HCT116 (cell line): Measurements from ENCODE around the gene PCDHGC5. TPM values are rescaled to one million over a fixed set of nuclear protein-coding genes. Genes with fewer than 3 reads are reported as not detected.

Source experiments
- ATAC-seq: fragments of 200-7000 bp; cut with Tn5 transposase; 2 replicates; pipeline ENCODE4 v1.9.1; 2020; ENCODE audit warnings: mild to moderate bottlenecking, moderate library complexity
- Bru-seq: library from RNA; stranded (reverse); fragments of 400-500 nt; gene quantifications from one replicate; lab custom pipeline; 2021; lab: Mats Ljungman, UMichigan
- BruChase-seq, 2 experiments: library from RNA; stranded (reverse); fragments of 400-500 nt; gene quantifications; one replicate each; lab custom pipeline; 2021; lab: Mats Ljungman, UMichigan
- BruUV-seq: library from RNA; stranded (reverse); fragments of 400-500 nt; replicated peaks from 2 replicates; lab custom pipeline; 2021; lab: Mats Ljungman, UMichigan
- CTCF ChIA-PET: fragments of 300-600 bp; sonication (Branson Sonifier 250); formaldehyde crosslinking; loops from one replicate; lab custom pipeline; 2021; ENCODE audit warnings: antibody characterized with exemption; lab: Charles Lee
- POLR2A ChIA-PET: fragments of 300-600, 350-600 bp; sonication (Branson Sonifier 250); formaldehyde crosslinking; loops from one replicate; lab custom pipeline; 2021; ENCODE audit warnings: antibody characterized with exemption; lab: Charles Lee
- RAD21 ChIA-PET, 2 experiments: fragments of 300-600 bp; sonication (Branson Sonifier 250); formaldehyde crosslinking; loops; one replicate each; lab custom pipeline; 2023; ENCODE audit warnings: low total read pairs in 2 of 2; ENCODE audit not compliant: uncharacterized antibody in 2 of 2, unreplicated experiment in 2 of 2, low non-redundant PET in 1 of 2; lab: Charles Lee
- DNase-seq: peaks from one replicate; pipeline ENCODE4 v3.0.0-alpha.2; 2010; ENCODE audit warnings: low read depth, low spot score
- H2AFZ ChIP-seq: fragments of 200-600 bp; shearing (Covaris generic), sonication (generic); 2 replicates; pipeline ENCODE4 v1.6.1; 2017; ENCODE audit warnings: low read depth, mixed run types, mixed read lengths, antibody characterized with exemption, low read length; ENCODE audit not compliant: poor library complexity, severe bottlenecking
- H3K27ac ChIP-seq: 2 replicates; pipeline ENCODE4 v1.5.1; 2012; ENCODE audit warnings: low read depth, low read length
- H3K27me3 ChIP-seq: fragments of 200-600 bp; sonication (generic); 2 replicates; pipeline ENCODE4 v1.6.1; 2016; ENCODE audit warnings: mixed run types, low read length, mixed read lengths; ENCODE audit not compliant: insufficient read depth
- H3K36me3 ChIP-seq, 2 experiments: fragments of 200-500 bp in 1 of 2; fragments of 200-600 bp in 1 of 2; sonication (Bioruptor generic) in 1 of 2; sonication (generic) in 1 of 2; 2 replicates each; pipeline versions ENCODE4 v1.5.1 to v1.6.1; 2014 to 2016; ENCODE audit warnings: low read length in 2 of 2, inconsistent platforms in 1 of 2, mixed read lengths in 1 of 2, mixed run types in 1 of 2; ENCODE audit not compliant: insufficient read depth in 2 of 2, control insufficient read depth in 1 of 2
- H3K4me1 ChIP-seq, 2 experiments: fragments of 200-600 bp in 1 of 2; sonication (generic) in 1 of 2; 2 replicates each; pipeline versions ENCODE4 v1.5.1 to v1.6.1; 2012 to 2017; ENCODE audit warnings: low read length in 2 of 2, inconsistent platforms in 1 of 2, mild to moderate bottlenecking in 1 of 2, mixed read lengths in 1 of 2, mixed run types in 1 of 2, moderate library complexity in 1 of 2; ENCODE audit not compliant: insufficient read depth in 2 of 2, control insufficient read depth in 1 of 2
- H3K4me2 ChIP-seq: fragments of 200-600 bp; sonication (generic); 2 replicates; pipeline ENCODE4 v1.6.1; 2017; ENCODE audit warnings: mixed run types, low read length, mixed read lengths
- H3K4me3 ChIP-seq, 2 experiments: fragments of 200-600 bp in 1 of 2; sonication (generic) in 1 of 2; replicated peaks in 1 of 2; 2 replicates each; pipeline ENCODE4 v1.5.1; 2011 to 2016; ENCODE audit warnings: low read length in 2 of 2, control low read depth in 1 of 2, low read depth in 1 of 2, mild to moderate bottlenecking in 1 of 2, mixed read lengths in 1 of 2, mixed run types in 1 of 2
- H3K79me2 ChIP-seq: fragments of 200-600 bp; sonication (generic); 2 replicates; pipeline ENCODE4 v1.6.1; 2017; ENCODE audit warnings: mild to moderate bottlenecking, mixed run types, low read length, moderate library complexity, mixed read lengths; ENCODE audit not compliant: insufficient read depth
- H3K9ac ChIP-seq: fragments of 200-600 bp; sonication (generic); 2 replicates; pipeline ENCODE4 v1.6.1; 2016; ENCODE audit warnings: low read length, mixed read lengths
- H3K9me2 ChIP-seq: fragments of 200-600 bp; sonication (generic), shearing (Covaris generic); 2 replicates; pipeline ENCODE4 v1.6.1; 2017; ENCODE audit warnings: mixed run types, mild to moderate bottlenecking, moderate library complexity; ENCODE audit not compliant: insufficient read depth
- H3K9me3 ChIP-seq, 2 experiments: fragments of 200-500 bp in 1 of 2; fragments of 200-600 bp in 1 of 2; sonication (Bioruptor generic) in 1 of 2; sonication (generic) in 1 of 2; 2 replicates each; pipeline ENCODE4 v1.6.1; 2014 to 2017; ENCODE audit warnings: low read length in 2 of 2, mixed read lengths in 2 of 2, inconsistent platforms in 1 of 2, low read depth in 1 of 2, mild to moderate bottlenecking in 1 of 2, mixed run types in 1 of 2, moderate library complexity in 1 of 2; ENCODE audit not compliant: control insufficient read depth in 1 of 2, insufficient read depth in 1 of 2
- H4K20me1 ChIP-seq: fragments of 200-600 bp; sonication (generic), shearing (Covaris generic); 2 replicates; pipeline ENCODE4 v1.6.1; 2017; ENCODE audit warnings: mixed run types, mild to moderate bottlenecking, moderate library complexity; ENCODE audit not compliant: insufficient read depth
- ATF3 ChIP-seq: IDR thresholded peaks from 2 replicates; pipeline ENCODE4 v1.6.1; 2012
- CBX3 ChIP-seq: IDR thresholded peaks from 2 replicates; pipeline ENCODE4 v1.6.1; 2012; ENCODE audit warnings: low read depth
- CEBPB ChIP-seq: IDR thresholded peaks from 2 replicates; pipeline ENCODE4 v1.6.1; 2012; ENCODE audit warnings: low read depth
- EGR1 ChIP-seq: IDR thresholded peaks from 2 replicates; pipeline ENCODE4 v1.6.1; 2012; ENCODE audit warnings: low read depth
- EZH2 ChIP-seq: fragments of 200-600 bp; sonication (generic); IDR thresholded peaks from 2 replicates; pipeline ENCODE4 v1.6.1; 2017; ENCODE audit warnings: antibody characterized with exemption, mixed run types
- EZH2phosphoT487 ChIP-seq: fragments of 200-600 bp; IDR thresholded peaks from 2 replicates; pipeline ENCODE4 v1.6.1; 2018; ENCODE audit warnings: antibody characterized with exemption, borderline replicate concordance
- FOSL1 ChIP-seq: IDR thresholded peaks from 2 replicates; pipeline ENCODE4 v1.6.1; 2012; ENCODE audit warnings: low read depth
- JUND ChIP-seq: IDR thresholded peaks from 2 replicates; pipeline ENCODE4 v1.6.1; 2012
- POLR2A ChIP-seq: IDR thresholded peaks from 2 replicates; pipeline ENCODE4 v1.7.0; 2011; ENCODE audit warnings: borderline replicate concordance; ENCODE audit not compliant: insufficient read depth, insufficient read length; ENCODE audit errors: extremely low read depth
- POLR2AphosphoS5 ChIP-seq: IDR thresholded peaks from 2 replicates; pipeline ENCODE4 v1.6.1; 2011; ENCODE audit warnings: mild to moderate bottlenecking, low read depth, low read length, moderate library complexity
- RAD21 ChIP-seq: IDR thresholded peaks from 2 replicates; pipeline ENCODE4 v1.6.1; 2012; ENCODE audit warnings: low read depth, mild to moderate bottlenecking
- SIN3A ChIP-seq: IDR thresholded peaks from 2 replicates; pipeline ENCODE4 v1.6.1; 2012; ENCODE audit warnings: low read depth
- SP1 ChIP-seq: IDR thresholded peaks from 2 replicates; pipeline ENCODE4 v1.6.1; 2012; ENCODE audit warnings: low read depth
- SRF ChIP-seq: IDR thresholded peaks from 2 replicates; pipeline ENCODE4 v1.6.1; 2012; ENCODE audit warnings: low read depth
- TCF7L2 ChIP-seq: IDR thresholded peaks from 2 replicates; pipeline ENCODE4 v1.7.0; 2011; ENCODE audit warnings: borderline replicate concordance, inconsistent platforms; ENCODE audit not compliant: insufficient read depth, insufficient read length; ENCODE audit errors: extremely low read depth
- YY1 ChIP-seq: IDR thresholded peaks from 2 replicates; pipeline ENCODE4 v1.6.1; 2011; ENCODE audit warnings: low read length, low read depth, moderate library complexity, mild to moderate bottlenecking; ENCODE audit not compliant: insufficient replicate concordance; ENCODE audit errors: extremely low read depth
- intact Hi-C: fragments of 100-400 bp; cut with micrococcal nuclease; formaldehyde crosslinking; loops from 2 replicates; pipeline ENCODE4 v1.10.0; 2022
- long read RNA-seq: library from polyadenylated mRNA; unstranded; transcript quantifications from one replicate; pipeline ENCODE4 v2.0.0, GENCODE V29; 2021; ENCODE audit not compliant: unreplicated experiment
- polyA plus RNA-seq: library from polyadenylated mRNA; unstranded; fragments of >200 nt; gene quantifications from 2 replicates; pipeline ENCODE4 v1.2.1, GENCODE V29; 2012; ENCODE audit warnings: missing spikeins
- total RNA-seq: library from RNA; stranded (reverse); gene quantifications from one replicate; pipeline ENCODE4 v1.2.1, GENCODE V29; 2021; ENCODE audit not compliant: unreplicated experiment
- TF ChIP-seq, protein P1 (sequence below): IDR thresholded peaks from 2 replicates; pipeline ENCODE4 v1.6.1; 2011; ENCODE audit warnings: mild to moderate bottlenecking, low read length, moderate library complexity; ENCODE audit not compliant: insufficient replicate concordance; ENCODE audit errors: extremely low read depth
- TF ChIP-seq, protein P2 (sequence below), 3 experiments: fragments of 200-600 bp in 1 of 3; sonication (generic) in 1 of 3; IDR thresholded peaks in 2 of 3; conservative IDR thresholded peaks in 1 of 3; 2 replicates each; pipeline ENCODE4 v1.5.1; 2012 to 2017; ENCODE audit warnings: low read depth in 2 of 3, low read length in 2 of 3, antibody characterized with exemption in 1 of 3, borderline replicate concordance in 1 of 3, control low read depth in 1 of 3, mild to moderate bottlenecking in 1 of 3, mixed read lengths in 1 of 3, mixed run types in 1 of 3, moderate library complexity in 1 of 3; ENCODE audit not compliant: insufficient read depth in 1 of 3

The PCDHGC5 gene
- total RNA-seq (not detected), Bru-seq, nascent RNA (percentile 30 among the genes with signal in this experiment), BruChase-seq, experiment 1, labeled RNA remaining after a 6-hour chase (percentile 20 among the genes with signal in this experiment), BruChase-seq, experiment 2, labeled RNA remaining after a 2-hour chase (percentile 34 among the genes with signal in this experiment)
- 0.07 TPM in 2 replicates for polyA plus RNA-seq
- long read RNA-seq, partial matches to known transcripts: 0 of 1 reads
- long read RNA-seq, other reads (novel, unspliced or antisense): 1 of 1 reads

- no peak for DNase-seq
- H3K4me2 ChIP-seq: no peak within 1 kb of the TSS
These were observed at the start of gene PCDHGC5 for GRCh38 chr5:141488591-141489561. Gene PCDHGC5, plus strand, starts transcription at chr5:141489081. Its CDS starts 160 bp downstream, at chr5:141489241.

More at GRCh38 chr5:141488591-141489561, at the start of gene PCDHGC5:
- H3K9me2 ChIP-seq: no peaks in the 10 kb centered on the region
- RAD21 ChIA-PET: no interaction called here
- intact Hi-C loops: no loop called here
- no peak for TF ChIP-seq POLR2AphosphoS5
- TF ChIP-seq CEBPB: no peak
- no peak for TF ChIP-seq SIN3A
- no peak for TF ChIP-seq SP1
- TF ChIP-seq ATF3: no peak
- no peak for TF ChIP-seq TCF7L2
- TF ChIP-seq, protein P1, sequence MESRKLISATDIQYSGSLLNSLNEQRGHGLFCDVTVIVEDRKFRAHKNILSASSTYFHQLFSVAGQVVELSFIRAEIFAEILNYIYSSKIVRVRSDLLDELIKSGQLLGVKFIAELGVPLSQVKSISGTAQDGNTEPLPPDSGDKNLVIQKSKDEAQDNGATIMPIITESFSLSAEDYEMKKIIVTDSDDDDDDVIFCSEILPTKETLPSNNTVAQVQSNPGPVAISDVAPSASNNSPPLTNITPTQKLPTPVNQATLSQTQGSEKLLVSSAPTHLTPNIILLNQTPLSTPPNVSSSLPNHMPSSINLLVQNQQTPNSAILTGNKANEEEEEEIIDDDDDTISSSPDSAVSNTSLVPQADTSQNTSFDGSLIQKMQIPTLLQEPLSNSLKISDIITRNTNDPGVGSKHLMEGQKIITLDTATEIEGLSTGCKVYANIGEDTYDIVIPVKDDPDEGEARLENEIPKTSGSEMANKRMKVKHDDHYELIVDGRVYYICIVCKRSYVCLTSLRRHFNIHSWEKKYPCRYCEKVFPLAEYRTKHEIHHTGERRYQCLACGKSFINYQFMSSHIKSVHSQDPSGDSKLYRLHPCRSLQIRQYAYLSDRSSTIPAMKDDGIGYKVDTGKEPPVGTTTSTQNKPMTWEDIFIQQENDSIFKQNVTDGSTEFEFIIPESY: no peak
- TF ChIP-seq, protein P2, sequence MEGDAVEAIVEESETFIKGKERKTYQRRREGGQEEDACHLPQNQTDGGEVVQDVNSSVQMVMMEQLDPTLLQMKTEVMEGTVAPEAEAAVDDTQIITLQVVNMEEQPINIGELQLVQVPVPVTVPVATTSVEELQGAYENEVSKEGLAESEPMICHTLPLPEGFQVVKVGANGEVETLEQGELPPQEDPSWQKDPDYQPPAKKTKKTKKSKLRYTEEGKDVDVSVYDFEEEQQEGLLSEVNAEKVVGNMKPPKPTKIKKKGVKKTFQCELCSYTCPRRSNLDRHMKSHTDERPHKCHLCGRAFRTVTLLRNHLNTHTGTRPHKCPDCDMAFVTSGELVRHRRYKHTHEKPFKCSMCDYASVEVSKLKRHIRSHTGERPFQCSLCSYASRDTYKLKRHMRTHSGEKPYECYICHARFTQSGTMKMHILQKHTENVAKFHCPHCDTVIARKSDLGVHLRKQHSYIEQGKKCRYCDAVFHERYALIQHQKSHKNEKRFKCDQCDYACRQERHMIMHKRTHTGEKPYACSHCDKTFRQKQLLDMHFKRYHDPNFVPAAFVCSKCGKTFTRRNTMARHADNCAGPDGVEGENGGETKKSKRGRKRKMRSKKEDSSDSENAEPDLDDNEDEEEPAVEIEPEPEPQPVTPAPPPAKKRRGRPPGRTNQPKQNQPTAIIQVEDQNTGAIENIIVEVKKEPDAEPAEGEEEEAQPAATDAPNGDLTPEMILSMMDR (IDR thresholded peaks at IDR 0.05 in 2 of 3, conservative IDR thresholded peaks at IDR 0.05 in 1 of 3; ENCODE audit: borderline replicate concordance in 1 of 3, insufficient read depth in 1 of 3, low read depth in 2 of 3, low read length in 2 of 3): no peak
- no peak for TF ChIP-seq POLR2A
- no peak for TF ChIP-seq FOSL1
- TF ChIP-seq EZH2: no peak
- TF ChIP-seq YY1: no peak
- no peak for TF ChIP-seq EGR1
- no peak for TF ChIP-seq RAD21
- TF ChIP-seq EZH2phosphoT487: no peak
- no peak for TF ChIP-seq SRF
- TF ChIP-seq CBX3: no peak
- TF ChIP-seq JUND: no peak
- TF ChIP-seq, all 23 proteins: peak for 0
- H3K27me3 ChIP-seq: no peaks in the 10 kb centered on the region
- H3K4me1 ChIP-seq: no peaks in the 10 kb centered on the region
- no peak within 1 kb of the TSS for H3K27ac ChIP-seq
- ATAC-seq: no peak
- POLR2A ChIA-PET: interaction anchor here (1.3 kb wide), 1 partner anchor 14 kb away, joined by 3 read pairs; the partner anchor contains the start of gene PCDHGC3
- BruUV-seq: no TSS peak
- no peak within 1 kb of the TSS for H3K9ac ChIP-seq
- no peaks in the 10 kb centered on the region for H3K36me3 ChIP-seq
- CTCF ChIA-PET: interaction anchor here (1.0 kb wide), 1 partner anchor 8 kb away, joined by 3 read pairs; no protein-coding TSS in a partner anchor
- no peaks in the 10 kb centered on the region for H3K9me3 ChIP-seq
- H2AFZ ChIP-seq: no peak within 1 kb of the TSS
- H3K79me2 ChIP-seq: no peaks in the 10 kb centered on the region
- H4K20me1 ChIP-seq: no peaks in the 10 kb centered on the region
- H3K4me3 ChIP-seq: no peak within 1 kb of the TSS
